ENCODE data around the gene BAX. TPM values are rescaled to one million over a fixed set of nuclear protein-coding genes. Genes with fewer than 3 reads are reported as not detected.

BAX gene
- total RNA-seq, 4 donors from 2014 or later: 16.5 to 84.5 (median 39.5) TPM

Small RNA genes lying within 50 kb of the gene (microRNA-seq; reads per million reads assigned to microRNA genes)
- gene MIR6798 (ENCODE audit: borderline microRNAs expressed, borderline replicate concordance): not detected

Small RNA genes lying within 50 kb of the gene (small RNA-seq; reads per million reads assigned to genes)
- gene AC026803.1: not detected
- not detected for gene MIR6798

Other genes with a start within 250 kb of the BAX start
- gene MAMSTR, start 235.2 kb upstream of the BAX start, total RNA-seq: 10 to 100 TPM in 1 of 4 donors, 1 to 10 TPM in 1, under 1 TPM in 1, not detected in 1; 0.26 to 24.2 (median 3.0) TPM
- gene RASIP1, start 214.3 kb upstream of the BAX start, total RNA-seq: 100 to 1,000 TPM in 1 of 4 donors, 10 to 100 TPM in 2, 1 to 10 TPM in 1; 5.9 to 105 (median 31.9) TPM
- 1 to 10 TPM in 1 of 4 donors, under 1 TPM in 1, not detected in 2; under 0.01 to 2.3 TPM for gene IZUMO1, start 208.0 kb upstream of the BAX start, total RNA-seq
- 10 to 100 TPM in 1 of 4 donors, 1 to 10 TPM in 3; 1.5 to 17.7 (median 4.4) TPM for gene FUT1, start 202.2 kb upstream of the BAX start, total RNA-seq
- gene FGF21, start 199.4 kb upstream of the BAX start, total RNA-seq: not detected
- gene BCAT2, start 143.8 kb upstream of the BAX start, total RNA-seq: 10 to 100 TPM in 3 of 4 donors, 1 to 10 TPM in 1; 9.2 to 54.3 (median 24.6) TPM
- gene HSD17B14, start 118.4 kb upstream of the BAX start, total RNA-seq: 10 to 100 TPM in 1 of 4 donors, 1 to 10 TPM in 3; 5.6 to 31.9 (median 8.7) TPM
- gene PLEKHA4, start 86.3 kb upstream of the BAX start, total RNA-seq: 10 to 100 TPM in 2 of 4 donors, 1 to 10 TPM in 2; 1.3 to 60.4 (median 10.4) TPM
- gene PPP1R15A, start 82.5 kb upstream of the BAX start, total RNA-seq: 10 to 100 TPM; 28.6 to 53.0 (median 30.9) TPM
- gene TULP2, start 56.1 kb upstream of the BAX start, total RNA-seq: under 1 TPM in 2 of 4 donors, not detected in 2; 0.14 to 0.70 TPM
- gene NUCB1, start 54.6 kb upstream of the BAX start, total RNA-seq: 100 to 1,000 TPM in 3 of 4 donors, 10 to 100 TPM in 1; 98.5 to 211 (median 173) TPM
- gene DHDH, start 21.2 kb upstream of the BAX start, total RNA-seq: under 1 TPM in 2 of 4 donors, not detected in 2; 0.41 to 0.95 TPM
- gene FTL, start 10.4 kb downstream of the BAX start, total RNA-seq: 1,000 to 10,000 TPM in 3 of 4 donors, 100 to 1,000 TPM in 1; 472 to 2,968 (median 1,570) TPM
- 10 to 100 TPM in 3 of 4 donors, 1 to 10 TPM in 1; 4.9 to 39.8 (median 16.6) TPM for gene GYS1, start 38.4 kb downstream of the BAX start, total RNA-seq
- gene RUVBL2, start 39.0 kb downstream of the BAX start, total RNA-seq: 100 to 1,000 TPM in 1 of 4 donors, 10 to 100 TPM in 3; 51.9 to 109 (median 77.7) TPM
- gene LHB, start 62.2 kb downstream of the BAX start, total RNA-seq: not detected
- not detected for gene CGB3, start 69.5 kb downstream of the BAX start, total RNA-seq
- not detected for gene CGB2, start 77.0 kb downstream of the BAX start, total RNA-seq
- not detected for gene CGB1, start 82.0 kb downstream of the BAX start, total RNA-seq
- gene CGB5, start 89.0 kb downstream of the BAX start, total RNA-seq: not detected
- gene CGB8, start 94.2 kb downstream of the BAX start, total RNA-seq: not detected
- gene CGB7, start 102.9 kb downstream of the BAX start, total RNA-seq: not detected
- 1 to 10 TPM in 1 of 4 donors, under 1 TPM in 1, not detected in 2; 0.64 to 2.2 TPM for gene NTF4, start 109.9 kb downstream of the BAX start, total RNA-seq
- not detected for gene KCNA7, start 117.8 kb downstream of the BAX start, total RNA-seq
- 100 to 1,000 TPM; 196 to 462 (median 289) TPM for gene SNRNP70, start 130.6 kb downstream of the BAX start, total RNA-seq
- gene LIN7B, start 159.5 kb downstream of the BAX start, total RNA-seq: 10 to 100 TPM in 1 of 4 donors, 1 to 10 TPM in 2, not detected in 1; 5.1 to 15.2 (median 5.7) TPM
- gene C19orf73, start 164.3 kb downstream of the BAX start, total RNA-seq: not detected
- gene PPFIA3, start 164.7 kb downstream of the BAX start, total RNA-seq: 1 to 10 TPM in 2 of 4 donors, under 1 TPM in 1, not detected in 1; 0.51 to 8.3 (median 7.4) TPM
- 10 to 100 TPM in 1 of 4 donors, 1 to 10 TPM in 2, under 1 TPM in 1; 0.51 to 13.5 (median 6.6) TPM for gene HRC, start 200.5 kb downstream of the BAX start, total RNA-seq
- gene TRPM4, start 202.9 kb downstream of the BAX start, total RNA-seq: 10 to 100 TPM in 3 of 4 donors, 1 to 10 TPM in 1; 9.7 to 28.7 (median 15.4) TPM